Endothelial cell of umbilical vein (primary cell): ENCODE data around the gene TMED8. TPM values are rescaled to one million over a fixed set of nuclear protein-coding genes. Genes with fewer than 3 reads are reported as not detected.
"Not testable (repeated sequence)": the region's sequence is repeated elsewhere in the genome, so short reads cannot be mapped to it uniquely, and the experiment has no call there.

Experiments
- BruUV-seq: library from RNA; stranded (reverse); fragments of 400-500 nt; replicated peaks from 2 replicates; lab custom pipeline; 2021; lab: Mats Ljungman, UMichigan
- CTCF ChIA-PET: fragments of 300-600, 350-600 bp; sonication (Branson Sonifier 250); formaldehyde crosslinking; loops from one replicate; lab custom pipeline; 2021; ENCODE audit warnings: antibody characterized with exemption, inconsistent platforms; lab: Charles Lee
- POLR2A ChIA-PET: fragments of 300-600, 350-600 bp; sonication (Branson Sonifier 250); formaldehyde crosslinking; loops from one replicate; lab custom pipeline; 2021; ENCODE audit warnings: antibody characterized with exemption, inconsistent platforms; lab: Charles Lee
- DNase-seq: peaks from one replicate; pipeline ENCODE4 v3.0.0-alpha.2; 2011; ENCODE audit warnings: low read depth, low spot score
- FAIRE-seq: peaks from 2 replicates; lab custom pipeline; 2011; peaks lifted over from hg19 to GRCh38; lab: Jason Lieb, UNC
- H2AFZ ChIP-seq: 2 replicates; pipeline ENCODE4 v1.6.0; 2012; ENCODE audit warnings: low read depth, low read length, control low read depth, inconsistent platforms
- H3K27ac ChIP-seq: 2 replicates; pipeline ENCODE4 v1.5.1; 2011; ENCODE audit warnings: low read depth, mild to moderate bottlenecking, control low read depth, low read length, moderate library complexity; ENCODE audit not compliant: insufficient read depth
- H3K27me3 ChIP-seq, 2 experiments: 2 replicates each; pipeline versions ENCODE4 v1.6.0 to v1.6.1; 2011; ENCODE audit warnings: low read length in 2 of 2, mixed read lengths in 1 of 2; ENCODE audit not compliant: control insufficient read depth in 2 of 2, insufficient read depth in 2 of 2
- H3K36me3 ChIP-seq, 2 experiments: 2 replicates in 1 of 2; 3 replicates in 1 of 2; pipeline ENCODE4 v1.5.1; 2011; ENCODE audit warnings: low read length in 2 of 2, mild to moderate bottlenecking in 1 of 2, moderate library complexity in 1 of 2; ENCODE audit not compliant: control insufficient read depth in 2 of 2, insufficient read depth in 2 of 2; ENCODE audit errors: extremely low read depth in 1 of 2
- H3K4me1 ChIP-seq: 3 replicates; pipeline ENCODE4 v1.5.1; 2011; ENCODE audit warnings: mild to moderate bottlenecking, low read length; ENCODE audit not compliant: control insufficient read depth, insufficient read depth; ENCODE audit errors: extremely low read depth
- H3K4me2 ChIP-seq: 2 replicates; pipeline ENCODE4 v1.6.1; 2011; ENCODE audit warnings: low read length, control low read depth, mixed read lengths; ENCODE audit not compliant: insufficient read depth
- H3K4me3 ChIP-seq, 3 experiments: fragments of 200-600 bp in 1 of 3; sonication (generic), shearing (Covaris generic) in 1 of 3; replicated peaks in 1 of 3; 2 replicates each; pipeline ENCODE4 v1.5.1; 2011 to 2016; ENCODE audit warnings: control low read depth in 3 of 3, low read length in 3 of 3, mild to moderate bottlenecking in 2 of 3, inconsistent platforms in 1 of 3, low read depth in 1 of 3, moderate library complexity in 1 of 3; ENCODE audit not compliant: insufficient read depth in 1 of 3
- H3K79me2 ChIP-seq: 2 replicates; pipeline ENCODE4 v1.6.0; 2012; ENCODE audit warnings: low read length, inconsistent platforms; ENCODE audit not compliant: control insufficient read depth, insufficient read depth
- H3K9ac ChIP-seq: replicated peaks from 2 replicates; pipeline ENCODE3; 2011; ENCODE audit warnings: low read length, control low read depth; ENCODE audit not compliant: insufficient read depth; ENCODE audit errors: extremely low read depth
- H3K9me1 ChIP-seq: replicated peaks from 3 replicates; pipeline ENCODE4 v1.6.0; 2011; ENCODE audit warnings: mild to moderate bottlenecking, low read length; ENCODE audit not compliant: control insufficient read depth, insufficient read depth; ENCODE audit errors: extremely low read depth
- H3K9me3 ChIP-seq: replicated peaks from 2 replicates; pipeline ENCODE4 v1.5.1; 2012; ENCODE audit warnings: low read length, inconsistent platforms; ENCODE audit not compliant: control insufficient read depth, insufficient read depth
- H4K20me1 ChIP-seq: replicated peaks from 2 replicates; pipeline ENCODE3; 2011; ENCODE audit warnings: mild to moderate bottlenecking, low read length; ENCODE audit not compliant: control insufficient read depth, insufficient read depth; ENCODE audit errors: extremely low read depth
- dilution Hi-C: fragments of 300-500 bp; cut with MboI; formaldehyde crosslinking; loops from one replicate; pipeline ENCODE4 v1.15.0; 2019; ENCODE audit warnings: low sequenced_read_pairs; ENCODE audit not compliant: extremely low pct_ligation_motif_present
- intact Hi-C: fragments of 100-400 bp; cut with micrococcal nuclease; formaldehyde crosslinking; loops from one replicate; pipeline ENCODE4 v1.10.0; 2022
- polyA plus RNA-seq, 4 experiments: library from polyadenylated mRNA; depleted of rRNA in 3 of 4; stranded (reverse) in 3 of 4; unstranded in 1 of 4; fragments of >200 nt; gene quantifications; 2 replicates each; pipeline versions ENCODE4 v1.2.1 to v1.2.3, GENCODE V29; 2011 to 2012; ENCODE audit warnings: missing spikeins in 1 of 4
- total RNA-seq: library from RNA; stranded (reverse); gene quantifications from 2 replicates; pipeline ENCODE4 v1.2.3, GENCODE V29; 2021

The TMED8 gene
- total and polyA plus RNA-seq, 2 donors (not counting 3 experiments of a cell fraction or from before 2014, with no cell fraction given): 5.2 to 12.6 TPM

- CTCF ChIA-PET: not testable (repeated sequence)
Observed at GRCh38 chr14:77416098-77416497, 39.2 kb upstream of the TMED8 start.

GRCh38 chr14:77415403-77416030 lies 38.6 kb upstream of the TMED8 start:
- BruUV-seq, H4K20me1 ChIP-seq, dilution Hi-C loops, POLR2A ChIA-PET, H2AFZ ChIP-seq, H3K4me3 ChIP-seq, H3K4me2 ChIP-seq, H3K27me3 ChIP-seq, H3K27ac ChIP-seq, CTCF ChIA-PET, H3K36me3 ChIP-seq, intact Hi-C loops, H3K9ac ChIP-seq, FAIRE-seq, H3K9me3 ChIP-seq, H3K9me1 ChIP-seq, H3K4me1 ChIP-seq, DNase-seq, H3K79me2 ChIP-seq: not testable (repeated sequence)

More at GRCh38 chr14:77416098-77416497, 39.2 kb upstream of the TMED8 start:
- H3K9me1 ChIP-seq, H3K4me2 ChIP-seq, dilution Hi-C loops, H4K20me1 ChIP-seq, H3K4me3 ChIP-seq, intact Hi-C loops, POLR2A ChIA-PET, H3K79me2 ChIP-seq, BruUV-seq, FAIRE-seq, H3K27me3 ChIP-seq, H3K9ac ChIP-seq, H2AFZ ChIP-seq, H3K36me3 ChIP-seq, H3K27ac ChIP-seq, DNase-seq, H3K4me1 ChIP-seq, H3K9me3 ChIP-seq: not testable (repeated sequence)
